ENCODE results near the gene PRRC1. TPM values are rescaled to one million over a fixed set of nuclear protein-coding genes. Genes with fewer than 3 reads are reported as not detected.

Gene PRRC1
- total and polyA plus RNA-seq, 3 donors from 2014 or later = 32.2 to 53.6 (median 45.6) TPM

DNA sequence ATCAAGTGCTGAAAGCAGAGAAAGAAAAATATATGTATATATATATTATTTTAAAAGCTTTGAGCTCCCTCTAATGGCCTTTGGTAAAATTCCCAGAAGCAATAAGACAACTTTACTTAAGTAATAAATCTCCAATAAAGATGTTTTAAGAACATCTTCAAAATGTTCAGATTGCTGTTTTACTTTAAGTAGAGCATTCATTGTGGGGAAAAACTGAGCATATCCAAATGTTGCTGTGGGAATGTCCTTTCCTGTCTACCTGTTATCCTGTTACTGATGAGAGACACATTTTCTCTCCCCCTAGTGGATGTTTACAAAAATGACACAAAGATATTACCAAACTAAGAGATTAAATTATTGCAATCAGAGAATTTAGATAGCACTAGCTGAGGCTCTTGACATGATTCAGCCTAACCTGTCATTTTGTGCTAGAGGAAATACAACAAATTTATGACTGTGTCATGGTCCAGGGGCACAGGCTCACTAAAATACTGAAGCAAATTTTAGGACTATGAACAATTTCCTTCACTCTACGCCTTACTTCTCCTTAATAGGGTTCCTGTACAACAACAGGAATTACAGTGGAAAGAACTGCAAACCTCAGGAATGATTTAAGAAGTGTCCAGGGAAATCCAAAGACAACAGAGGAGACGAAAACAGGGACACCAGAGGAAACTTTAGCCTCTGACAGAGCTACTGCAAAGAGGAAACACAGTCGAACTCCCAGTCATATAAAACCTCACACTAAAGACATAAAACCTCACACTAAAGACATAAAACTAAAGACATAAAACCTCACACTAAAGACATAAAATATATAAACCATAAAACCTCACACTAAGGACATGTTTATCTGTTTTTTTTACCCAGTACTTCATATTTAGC, 24.3 kb upstream of the PRRC1 start:
- no peaks in the 10 kb centered on the region for H3K9me3 ChIP-seq
- H3K27me3 ChIP-seq = no peaks in the 10 kb centered on the region
- no peak overlapping the region for H3K4me3 ChIP-seq
- DNase-seq = no peak
- no peaks in the 10 kb centered on the region for H3K36me3 ChIP-seq (ENCODE audit: low read depth, missing control alignments)
- no peak overlapping the region for H3K27ac ChIP-seq
- TF ChIP-seq POLR2A (IDR thresholded peaks at IDR 0.05) (no peak), CTCF (IDR thresholded peaks at IDR 0.05) (peak; percentile 45 to 77 (median 62))
- H3K4me1 ChIP-seq = no peaks in the 10 kb centered on the region
- 74 to 77% methylated on average over 3 of the region's 3 CpGs for WGBS, 2 donors
- intact Hi-C loops (cut with DNase I; ENCODE audit: low total_unique reads) = no loop called here

GRCh38 chr5:127498548-127498947, 18.9 kb upstream of the PRRC1 start:
- TF ChIP-seq POLR2A (IDR thresholded peaks at IDR 0.05) (no peak), CTCF (IDR thresholded peaks at IDR 0.05) (no peak)
- Histone ChIP-seq H3K4me3 (no peak overlapping the region), H3K4me1 (no peaks in the 10 kb centered on the region), H3K9me3 (no peaks in the 10 kb centered on the region), H3K27ac (no peak overlapping the region), H3K27me3 (no peaks in the 10 kb centered on the region), H3K36me3 (ENCODE audit: low read depth, missing control alignments) (no peaks in the 10 kb centered on the region)
- DNase-seq = no peak
- 89 to 95% methylated on average over 1 of the region's 1 CpG for WGBS, 2 donors
- intact Hi-C loops (cut with DNase I; ENCODE audit: low total_unique reads) = no loop called here

DNA sequence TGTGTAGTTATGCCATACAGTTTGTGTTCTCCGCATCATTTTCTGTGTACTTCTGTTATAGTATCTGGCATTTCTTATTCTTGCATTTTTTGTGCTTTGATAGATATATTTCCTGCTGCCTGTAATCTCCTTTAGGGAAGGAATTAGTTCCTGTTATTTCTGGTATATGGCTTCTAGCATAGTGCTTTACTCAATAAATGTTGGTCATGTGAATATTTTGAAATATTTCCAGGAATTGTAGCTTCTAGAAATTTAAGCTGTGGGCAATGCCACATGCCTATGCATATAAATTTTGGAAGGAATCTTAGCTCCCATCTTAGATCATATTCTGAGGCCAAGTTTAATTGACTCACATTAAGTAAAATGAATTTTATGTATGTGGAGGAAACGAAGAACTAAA, 11.5 kb upstream of the PRRC1 start:
- intact Hi-C loops (cut with DNase I; ENCODE audit: low total_unique reads) = no loop called here
- DNase-seq = no peak

GRCh38 chr5:127506616-127507015, 10.8 kb upstream of the PRRC1 start:
- no peak overlapping the region for H3K4me3 ChIP-seq
- H3K4me1 ChIP-seq = no peaks in the 10 kb centered on the region
- TF ChIP-seq CTCF (IDR thresholded peaks at IDR 0.05) (no peak), POLR2A (IDR thresholded peaks at IDR 0.05) (no peak)
- 78 to 82% methylated on average over 6 of the region's 6 CpGs for WGBS, 2 donors
- H3K27ac ChIP-seq = no peak overlapping the region
- H3K9me3 ChIP-seq = no peaks in the 10 kb centered on the region
- no peaks in the 10 kb centered on the region for H3K36me3 ChIP-seq (ENCODE audit: low read depth, missing control alignments)
- no peak for DNase-seq
- intact Hi-C loops (cut with DNase I; ENCODE audit: low total_unique reads) = no loop called here
- no peaks in the 10 kb centered on the region for H3K27me3 ChIP-seq

More for the DNA sequence above, 11.5 kb upstream of the PRRC1 start:
- WGBS, 2 donors = 83 to 87% methylated on average over 2 of the region's 2 CpGs
- H3K9me3 ChIP-seq = no peaks in the 10 kb centered on the region
- no peaks in the 10 kb centered on the region for H3K27me3 ChIP-seq
- TF ChIP-seq POLR2A (IDR thresholded peaks at IDR 0.05) (no peak), CTCF (IDR thresholded peaks at IDR 0.05) (no peak)
- no peaks in the 10 kb centered on the region for H3K4me1 ChIP-seq
- no peak overlapping the region for H3K4me3 ChIP-seq
- H3K36me3 ChIP-seq (ENCODE audit: low read depth, missing control alignments) = no peaks in the 10 kb centered on the region
- H3K27ac ChIP-seq = no peak overlapping the region
